ENCODE measurements around the gene CERS6.

GRCh38 chr2:168518555-168519066 lies 62.5 kb downstream of the CERS6 start:
- no peak for TF ChIP-seq CTCF (IDR thresholded peaks at IDR 0.05)
- no peak for TF ChIP-seq ZFX (IDR thresholded peaks at IDR 0.05; ENCODE audit: borderline replicate concordance)

Data from 22Rv1 (cell line).